HL-60 (cell line): Measurements from ENCODE around the gene TOP2A.

ENCODE experiments used
- DNase-seq, 2 experiments: peaks; one replicate each; pipeline ENCODE4 v3.0.0-alpha.2; 2010 to 2020; ENCODE audit warnings: low read depth in 1 of 2, low spot score in 1 of 2
- H3K27ac ChIP-seq: fragments of 250-450 bp; sonication (Bioruptor Pico); replicated peaks from 2 replicates; pipeline ENCODE4 v1.5.1; 2020; ENCODE audit warnings: mild to moderate bottlenecking, moderate library complexity
- H3K27me3 ChIP-seq: fragments of 250-450 bp; sonication (Bioruptor Pico); 2 replicates; pipeline ENCODE4 v1.5.1; 2021; ENCODE audit warnings: mild to moderate bottlenecking, moderate library complexity; ENCODE audit not compliant: insufficient read depth, poor library complexity, severe bottlenecking
- H3K4me3 ChIP-seq: replicated peaks from 2 replicates; pipeline ENCODE4 v1.5.1; 2011; ENCODE audit warnings: mild to moderate bottlenecking, control low read depth, low read length; ENCODE audit not compliant: insufficient read depth
- GABPA ChIP-seq: IDR thresholded peaks from 2 replicates; pipeline ENCODE4 v1.6.1; 2012; ENCODE audit warnings: low read depth
- POLR2AphosphoS5 ChIP-seq: IDR thresholded peaks from 2 replicates; pipeline ENCODE4 v1.6.1; 2012; ENCODE audit warnings: low read depth
- SPI1 ChIP-seq: IDR thresholded peaks from 2 replicates; pipeline ENCODE4 v1.6.1; 2012; ENCODE audit warnings: low read depth, mild to moderate bottlenecking, borderline replicate concordance
- TF ChIP-seq, protein P1 (sequence below): IDR thresholded peaks from 2 replicates; pipeline ENCODE4 v1.6.1; 2012; ENCODE audit warnings: low read depth; ENCODE audit not compliant: insufficient replicate concordance
- TF ChIP-seq, protein P2 (sequence below): IDR thresholded peaks from one replicate; pipeline ENCODE4 v1.5.1; 2011; ENCODE audit warnings: low read length, control low read depth, inconsistent platforms; ENCODE audit not compliant: insufficient read depth

TOP2A gene

DNA sequence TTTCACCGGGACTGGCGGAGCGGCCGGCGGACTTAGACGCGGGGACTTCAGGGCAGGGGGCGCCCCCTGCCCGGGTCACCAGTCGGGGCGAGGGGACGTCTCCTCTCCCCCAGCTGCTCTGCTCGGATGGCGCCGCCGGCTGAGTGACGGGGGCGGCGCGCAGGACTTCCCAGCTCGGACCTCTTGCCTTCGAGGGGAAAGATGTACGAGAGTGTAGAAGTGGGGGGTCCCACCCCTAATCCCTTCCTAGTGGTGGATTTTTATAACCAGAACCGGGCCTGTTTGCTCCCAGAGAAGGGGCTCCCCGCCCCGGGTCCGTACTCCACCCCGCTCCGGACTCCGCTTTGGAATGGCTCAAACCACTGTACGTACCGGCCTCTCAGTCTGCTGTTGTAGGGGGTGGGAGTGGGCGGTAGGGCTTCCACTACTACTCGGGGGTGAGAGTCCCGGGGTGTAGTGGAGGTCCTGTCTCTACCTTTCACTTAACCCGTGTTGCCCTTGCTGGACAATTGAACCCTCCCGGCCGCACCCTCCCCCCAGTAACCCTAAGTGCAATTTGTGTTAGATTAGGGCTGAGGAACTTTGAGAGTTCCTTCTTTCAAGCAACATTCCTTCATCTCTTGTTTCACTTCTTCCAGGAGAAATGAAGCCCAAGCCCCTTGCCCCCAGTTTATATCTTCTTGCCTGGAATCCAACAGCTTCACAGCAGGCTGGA is 75.0 kb downstream of the TOP2A start:
- no peak for DNase-seq
- H3K27ac ChIP-seq = no peak overlapping the region

DNA sequence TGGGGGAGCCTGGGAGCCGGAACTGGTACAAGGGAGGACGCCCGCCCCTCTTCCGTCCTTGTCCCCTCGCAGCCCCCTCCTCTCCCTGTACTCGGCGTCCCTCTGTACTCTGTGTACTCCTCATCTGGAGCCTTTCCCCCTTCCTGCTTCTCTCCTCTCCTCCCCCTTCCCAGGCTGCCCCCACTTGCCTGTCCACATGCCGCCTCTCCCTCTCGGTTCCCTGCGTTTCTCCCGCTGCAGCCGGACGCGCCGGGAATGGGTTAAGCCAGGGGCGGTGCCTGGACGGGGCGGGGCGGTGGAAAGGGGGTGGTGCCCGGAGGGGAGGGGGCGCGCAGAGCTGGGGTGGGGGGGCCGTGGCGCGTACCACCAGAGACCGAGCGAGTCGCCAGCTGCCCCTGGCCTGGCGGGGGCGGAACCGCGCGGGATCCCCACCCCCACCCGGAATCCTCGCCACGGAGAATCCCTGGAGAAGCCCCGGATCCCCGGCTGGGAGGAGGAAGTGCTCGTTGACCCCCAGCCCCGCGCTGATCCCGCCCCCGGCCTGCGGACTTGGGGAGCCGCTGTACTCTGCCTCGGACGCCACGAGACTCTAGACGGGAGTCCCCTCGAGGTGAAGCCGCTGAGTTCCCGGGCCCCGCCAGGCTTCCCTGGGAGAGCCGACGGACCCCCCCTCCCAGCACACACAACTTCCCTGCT is 75.7 kb downstream of the TOP2A start:
- Histone ChIP-seq H3K27ac (no peak overlapping the region), H3K27me3 (no peaks in the 10 kb centered on the region), H3K4me3 (no peak overlapping the region)
- no peak for TF ChIP-seq POLR2AphosphoS5
- TF ChIP-seq, protein P1, sequence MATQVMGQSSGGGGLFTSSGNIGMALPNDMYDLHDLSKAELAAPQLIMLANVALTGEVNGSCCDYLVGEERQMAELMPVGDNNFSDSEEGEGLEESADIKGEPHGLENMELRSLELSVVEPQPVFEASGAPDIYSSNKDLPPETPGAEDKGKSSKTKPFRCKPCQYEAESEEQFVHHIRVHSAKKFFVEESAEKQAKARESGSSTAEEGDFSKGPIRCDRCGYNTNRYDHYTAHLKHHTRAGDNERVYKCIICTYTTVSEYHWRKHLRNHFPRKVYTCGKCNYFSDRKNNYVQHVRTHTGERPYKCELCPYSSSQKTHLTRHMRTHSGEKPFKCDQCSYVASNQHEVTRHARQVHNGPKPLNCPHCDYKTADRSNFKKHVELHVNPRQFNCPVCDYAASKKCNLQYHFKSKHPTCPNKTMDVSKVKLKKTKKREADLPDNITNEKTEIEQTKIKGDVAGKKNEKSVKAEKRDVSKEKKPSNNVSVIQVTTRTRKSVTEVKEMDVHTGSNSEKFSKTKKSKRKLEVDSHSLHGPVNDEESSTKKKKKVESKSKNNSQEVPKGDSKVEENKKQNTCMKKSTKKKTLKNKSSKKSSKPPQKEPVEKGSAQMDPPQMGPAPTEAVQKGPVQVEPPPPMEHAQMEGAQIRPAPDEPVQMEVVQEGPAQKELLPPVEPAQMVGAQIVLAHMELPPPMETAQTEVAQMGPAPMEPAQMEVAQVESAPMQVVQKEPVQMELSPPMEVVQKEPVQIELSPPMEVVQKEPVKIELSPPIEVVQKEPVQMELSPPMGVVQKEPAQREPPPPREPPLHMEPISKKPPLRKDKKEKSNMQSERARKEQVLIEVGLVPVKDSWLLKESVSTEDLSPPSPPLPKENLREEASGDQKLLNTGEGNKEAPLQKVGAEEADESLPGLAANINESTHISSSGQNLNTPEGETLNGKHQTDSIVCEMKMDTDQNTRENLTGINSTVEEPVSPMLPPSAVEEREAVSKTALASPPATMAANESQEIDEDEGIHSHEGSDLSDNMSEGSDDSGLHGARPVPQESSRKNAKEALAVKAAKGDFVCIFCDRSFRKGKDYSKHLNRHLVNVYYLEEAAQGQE = no peak
- TF ChIP-seq, protein P2, sequence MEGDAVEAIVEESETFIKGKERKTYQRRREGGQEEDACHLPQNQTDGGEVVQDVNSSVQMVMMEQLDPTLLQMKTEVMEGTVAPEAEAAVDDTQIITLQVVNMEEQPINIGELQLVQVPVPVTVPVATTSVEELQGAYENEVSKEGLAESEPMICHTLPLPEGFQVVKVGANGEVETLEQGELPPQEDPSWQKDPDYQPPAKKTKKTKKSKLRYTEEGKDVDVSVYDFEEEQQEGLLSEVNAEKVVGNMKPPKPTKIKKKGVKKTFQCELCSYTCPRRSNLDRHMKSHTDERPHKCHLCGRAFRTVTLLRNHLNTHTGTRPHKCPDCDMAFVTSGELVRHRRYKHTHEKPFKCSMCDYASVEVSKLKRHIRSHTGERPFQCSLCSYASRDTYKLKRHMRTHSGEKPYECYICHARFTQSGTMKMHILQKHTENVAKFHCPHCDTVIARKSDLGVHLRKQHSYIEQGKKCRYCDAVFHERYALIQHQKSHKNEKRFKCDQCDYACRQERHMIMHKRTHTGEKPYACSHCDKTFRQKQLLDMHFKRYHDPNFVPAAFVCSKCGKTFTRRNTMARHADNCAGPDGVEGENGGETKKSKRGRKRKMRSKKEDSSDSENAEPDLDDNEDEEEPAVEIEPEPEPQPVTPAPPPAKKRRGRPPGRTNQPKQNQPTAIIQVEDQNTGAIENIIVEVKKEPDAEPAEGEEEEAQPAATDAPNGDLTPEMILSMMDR = no peak
- TF ChIP-seq GABPA = no peak
- TF ChIP-seq SPI1 = no peak
- no peak for DNase-seq

More for the DNA sequence above, 75.0 kb downstream of the TOP2A start:
- Histone ChIP-seq H3K27me3 (no peaks in the 10 kb centered on the region), H3K4me3 (no peak overlapping the region)
- TF ChIP-seq SPI1 (no peak), GABPA (no peak)
- TF ChIP-seq, protein P1 = no peak

DNA sequence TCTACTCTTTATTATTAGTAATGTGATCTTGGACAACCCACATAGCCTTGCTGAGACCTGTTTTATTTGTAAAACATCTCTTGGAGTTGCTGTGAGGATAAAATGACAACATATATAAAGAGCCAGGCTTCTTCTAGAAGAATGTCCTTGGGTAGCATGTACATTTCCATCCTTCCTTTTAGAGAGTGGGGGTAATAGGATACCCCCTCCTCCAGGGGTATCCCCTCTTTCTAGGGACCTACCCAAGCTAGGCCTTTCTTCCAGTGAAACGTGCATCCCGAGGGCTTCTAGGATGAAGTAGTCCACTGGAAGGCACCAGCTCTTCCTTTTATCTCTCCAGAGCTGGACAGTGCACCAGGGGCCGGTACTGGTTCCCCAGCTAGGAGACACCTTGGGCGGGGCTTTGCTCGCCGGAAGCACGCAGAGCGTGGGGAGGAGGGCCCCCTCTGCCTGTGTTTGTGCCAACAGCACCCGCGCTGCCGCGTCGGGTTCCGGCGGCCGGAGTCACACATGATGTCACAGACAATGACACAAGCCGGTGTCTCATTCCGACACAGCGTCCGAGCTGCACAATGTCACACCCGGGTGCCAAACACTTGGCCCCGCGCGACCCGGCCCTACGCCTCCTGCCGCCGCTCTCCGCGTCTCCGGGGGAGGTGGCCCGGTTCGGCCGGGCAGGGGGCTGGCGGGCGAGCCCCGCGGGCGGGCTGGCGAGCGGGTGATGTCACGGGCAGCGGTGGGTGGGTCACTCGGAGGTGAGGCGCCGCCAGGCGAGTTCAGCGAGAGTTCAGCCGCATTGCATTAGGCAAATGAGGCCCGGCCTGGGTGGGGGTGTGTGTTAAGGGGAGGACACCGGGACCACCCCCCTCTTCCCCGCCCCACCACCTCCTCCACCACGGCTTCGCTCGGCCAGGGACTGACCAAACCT is 76.6 kb downstream of the TOP2A start:
- TF ChIP-seq, protein P1 = no peak
- TF ChIP-seq SPI1 = no peak
- TF ChIP-seq POLR2AphosphoS5 = 0 out of 2 replicates have a peak, but pooled peaks have one; percentile 16
- peak in 1 of 2 experiments; percentile 85 for DNase-seq
- Histone ChIP-seq H3K27ac (peak overlapping the region; percentile 33), H3K4me3 (peak overlapping the region; percentile 10; the same call in 1 of the 2 replicates), H3K27me3 (no peaks in the 10 kb centered on the region)
